GM12875 (cell line): ENCODE data around the gene EBF4.
"Not testable (repeated sequence)": the region's sequence is repeated elsewhere in the genome, so short reads cannot be mapped to it uniquely, and the experiment has no call there.

Experiments used
- H3K4me3 ChIP-seq: one replicate; pipeline ENCODE4 v1.5.1; 2011; ENCODE audit warnings: low read depth, low read length, control low read depth
- CTCF ChIP-seq: IDR thresholded peaks from 2 replicates; pipeline ENCODE4 v1.5.1; 2011; ENCODE audit warnings: low read depth, mild to moderate bottlenecking, control low read depth, inconsistent platforms, low read length, moderate library complexity, borderline replicate concordance; ENCODE audit not compliant: insufficient read depth

Gene EBF4

GRCh38 chr20:2691127-2691526 lies 1.5 kb upstream of the EBF4 start:
- TF ChIP-seq CTCF, result no peak
- H3K4me3 ChIP-seq, result no peak overlapping the region

DNA sequence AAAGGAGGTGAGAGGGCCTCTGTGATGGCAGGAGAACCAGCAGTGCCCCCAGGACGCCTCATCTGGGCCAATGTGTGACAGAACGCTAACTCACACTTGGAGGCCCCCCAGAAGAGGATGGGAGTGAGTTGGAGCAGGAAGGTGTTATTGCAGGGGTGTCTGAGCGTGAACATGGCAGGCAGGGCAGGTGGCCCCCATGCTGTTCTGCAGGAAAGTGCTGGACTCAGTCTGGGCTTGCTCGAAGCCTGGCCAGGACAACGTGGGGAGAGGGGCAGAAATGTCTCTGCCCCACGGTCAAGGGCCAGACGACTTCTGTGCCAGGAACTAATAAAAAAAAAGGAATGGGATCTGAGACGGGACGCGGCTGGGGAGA lies 931 bp upstream of the EBF4 start:
- no peak overlapping the region for H3K4me3 ChIP-seq
- no peak for TF ChIP-seq CTCF

- no peak for TF ChIP-seq CTCF
- H3K4me3 ChIP-seq, result no peak overlapping the region
These were observed 306 bp downstream of the EBF4 start for GRCh38 chr20:2692886-2693285.

DNA sequence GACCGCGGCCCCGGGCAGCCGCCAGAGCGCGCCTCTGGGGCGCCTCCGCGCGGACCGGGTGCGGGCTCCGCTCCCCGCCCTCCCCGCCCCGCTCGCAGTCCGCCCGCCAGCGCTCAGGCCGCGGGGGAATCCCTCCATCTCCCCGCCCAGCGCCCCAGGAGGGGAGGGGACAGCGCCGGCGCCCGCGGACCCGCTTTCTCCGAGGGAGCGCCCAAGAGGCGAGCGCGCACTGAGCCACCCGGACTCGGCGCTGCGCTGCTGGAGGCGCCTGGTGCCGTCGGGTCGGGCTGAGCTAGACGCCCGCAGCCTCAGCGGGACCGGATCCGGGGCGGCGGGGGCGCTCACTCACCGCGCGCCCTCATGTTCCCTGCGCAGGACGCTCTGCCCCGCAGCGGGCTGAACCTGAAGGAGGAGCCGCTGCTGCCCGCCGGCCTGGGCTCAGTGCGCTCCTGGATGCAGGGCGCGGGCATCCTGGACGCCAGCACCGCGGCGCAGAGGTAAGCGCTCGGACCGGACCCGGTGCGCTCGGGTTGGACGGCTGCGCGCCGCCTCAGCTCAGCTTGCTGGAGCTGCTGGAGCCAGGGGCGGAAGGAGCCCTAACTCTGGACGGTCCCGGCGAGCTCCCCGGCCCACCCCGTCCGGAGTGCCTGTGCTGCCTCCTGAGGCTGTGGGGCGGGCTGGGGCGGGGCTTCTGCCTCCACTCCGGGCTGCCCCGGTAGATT lies 867 bp downstream of the EBF4 start:
- TF ChIP-seq CTCF, result no peak
- no peak overlapping the region for H3K4me3 ChIP-seq

GRCh38 chr20:2694008-2694471 lies 1.5 kb downstream of the EBF4 start:
- no peak for TF ChIP-seq CTCF
- H3K4me3 ChIP-seq, result no peak overlapping the region

GRCh38 chr20:2694519-2694918 lies 1.9 kb downstream of the EBF4 start:
- TF ChIP-seq CTCF, result no peak
- no peak overlapping the region for H3K4me3 ChIP-seq

GRCh38 chr20:2695206-2695983 lies 2.8 kb downstream of the EBF4 start:
- no peak overlapping the region for H3K4me3 ChIP-seq
- no peak for TF ChIP-seq CTCF

DNA sequence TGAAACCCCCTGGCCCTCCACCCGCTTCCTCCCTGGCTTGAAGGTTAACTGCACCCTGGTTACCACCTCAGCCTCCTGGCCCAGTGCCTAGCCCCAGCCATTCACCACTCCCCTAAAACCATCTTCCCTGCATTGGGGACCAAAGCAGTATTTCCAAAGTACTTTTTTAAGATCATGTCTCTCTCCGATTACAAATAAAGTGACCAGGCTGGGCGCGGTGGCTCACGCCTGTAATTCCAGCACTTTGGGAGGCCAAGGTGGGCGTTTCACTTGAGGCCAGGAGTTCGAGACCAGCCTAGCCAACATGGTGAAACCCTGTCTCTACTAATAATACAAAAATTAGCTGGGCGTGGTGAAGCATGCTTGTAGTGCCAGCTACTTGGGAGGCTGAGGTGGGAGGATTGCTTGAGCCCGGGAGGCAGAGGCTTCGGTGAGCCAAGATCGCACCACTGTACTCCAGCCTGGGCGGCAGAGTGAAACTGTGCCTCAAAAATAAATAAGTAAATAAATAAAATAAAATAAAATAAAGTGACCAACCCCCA lies 3.5 kb downstream of the EBF4 start:
- not testable (repeated sequence) for H3K4me3 ChIP-seq
